Gastrocnemius medialis (tissue), 4 donors: ENCODE results near the gene TTC23. TPM values are rescaled to one million over a fixed set of nuclear protein-coding genes. Genes with fewer than 3 reads are reported as not detected.
"Not testable (repeated sequence)": the region's sequence is repeated elsewhere in the genome, so short reads cannot be mapped to it uniquely, and the experiment has no call there.

Source experiments
- ATAC-seq, 2 donors: fragments of 150-250 bp; one replicate each; pipeline ENCODE4 v1.9.1; 2016
- DNase-seq, 2 donors: peaks; one replicate each; pipeline ENCODE4 v3.0.0-alpha.2; 2019
- H3K27ac ChIP-seq, 4 donors: fragments of 200-600 bp; sonication (generic); 1 replicate in 1 of 4; 2 replicates in 3 of 4; pipeline ENCODE4 v1.5.1; 2016 to 2018; ENCODE audit warnings: mild to moderate bottlenecking in 2 of 4, moderate library complexity in 1 of 4
- H3K27me3 ChIP-seq, 3 donors: fragments of 200-600 bp; sonication (generic) in 2 of 3; 1 replicate in 1 of 3; 2 replicates in 2 of 3; pipeline versions ENCODE4 v1.5.1 to v1.6.0; 2016 to 2019; ENCODE audit warnings: mild to moderate bottlenecking in 1 of 3, moderate library complexity in 1 of 3
- H3K36me3 ChIP-seq, 2 donors: fragments of 200-600 bp; sonication (generic) in 1 of 2; one replicate each; pipeline ENCODE4 v1.5.1; 2017 to 2018
- H3K4me1 ChIP-seq, 2 donors: fragments of 200-600 bp; sonication (generic) in 1 of 2; one replicate each; pipeline ENCODE4 v1.5.1; 2016 to 2017; ENCODE audit warnings: mild to moderate bottlenecking in 2 of 2
- H3K4me3 ChIP-seq, 4 donors: fragments of 200-600 bp; sonication (generic) in 3 of 4; 1 replicate in 1 of 4; 2 replicates in 3 of 4; pipeline ENCODE4 v1.5.1; 2016 to 2019; ENCODE audit warnings: mild to moderate bottlenecking in 2 of 4
- H3K9me3 ChIP-seq, 3 donors: fragments of 200-600 bp; sonication (generic) in 2 of 3; 1 replicate in 1 of 3; 2 replicates in 2 of 3; pipeline ENCODE4 v1.5.1; 2016 to 2019
- CTCF ChIP-seq, 5 experiments: fragments of 450-650 bp in 3 of 5; fragments of 200-600 bp in 2 of 5; sonication (generic) in 2 of 5; IDR thresholded peaks in 4 of 5; conservative IDR thresholded peaks in 1 of 5; 1 replicate in 4 of 5; 2 replicates in 1 of 5; pipeline ENCODE4 v1.5.1; 2016 to 2019; ENCODE audit warnings: antibody characterized with exemption in 5 of 5, mild to moderate bottlenecking in 3 of 5, moderate library complexity in 3 of 5
- POLR2A ChIP-seq, 2 donors: fragments of 450-650 bp; IDR thresholded peaks; one replicate each; pipeline ENCODE4 v1.6.1; 2017; ENCODE audit warnings: antibody characterized with exemption in 2 of 2, mild to moderate bottlenecking in 2 of 2, moderate library complexity in 2 of 2
- in situ Hi-C, 4 donors: fragments of 200-750 bp; cut with MboI; loops; one replicate each; pipeline versions ENCODE4 v1.15.0 to v1.8.0; 2017; ENCODE audit warnings: low sequenced_read_pairs in 4 of 4
- intact Hi-C: fragments of 100-400 bp; cut with DNase I; formaldehyde crosslinking; loops from one replicate; pipeline ENCODE4 v1.15.1; 2023; ENCODE audit warnings: low total_unique reads
- total RNA-seq, 4 donors: library from RNA; depleted of rRNA; stranded (reverse); fragments of >200 nt; gene quantifications; one replicate each; pipeline versions ENCODE4 v1.1.0 to v1.2.3, GENCODE V29; 2016

TTC23 gene
- total RNA-seq, 4 donors from 2014 or later: 5.6 to 9.9 (median 7.7) TPM

- no peak for ATAC-seq
- Histone ChIP-seq H3K9me3 (no peaks in the 10 kb centered on the region), H3K4me1 (peaks cover 0 to under 1% of the 10 kb centered on the region in 2 donors), H3K27ac (no peak overlapping the region), H3K27me3 (no peaks in the 10 kb centered on the region), H3K4me3 (no peak overlapping the region), H3K36me3 (no peaks in the 10 kb centered on the region)
- TF ChIP-seq POLR2A (IDR thresholded peaks at IDR 0.05) (no peak), CTCF (IDR thresholded peaks at IDR 0.05 in 4 of 5, conservative IDR thresholded peaks at IDR 0.05 in 1 of 5) (no peak)
- intact Hi-C loops (no loop called here), in situ Hi-C loops (loop anchor here in 1 of 4 donors (25.0 kb wide), 1 partner anchor 479 kb away; no protein-coding TSS in a partner anchor)
- DNase-seq: no peak
These were observed 7.6 kb downstream of the TTC23 start for GRCh38 chr15:99241752-99242151.

- in situ Hi-C loops (loop anchor here in 1 of 4 donors (25.0 kb wide), 1 partner anchor 477 kb away; no protein-coding TSS in a partner anchor), intact Hi-C loops (no loop called here)
- DNase-seq (no peak), ATAC-seq (no peak)
- TF ChIP-seq POLR2A (IDR thresholded peaks at IDR 0.05): no peak
- TF ChIP-seq CTCF (IDR thresholded peaks at IDR 0.05 in 4 of 5, conservative IDR thresholded peaks at IDR 0.05 in 1 of 5): no peak
- no peaks in the 10 kb centered on the region for H3K27me3 ChIP-seq
- no peaks in the 10 kb centered on the region for H3K36me3 ChIP-seq
- no peak overlapping the region for H3K27ac ChIP-seq
- H3K4me3 ChIP-seq: no peak overlapping the region
- H3K4me1 ChIP-seq: no peaks in the 10 kb centered on the region
- no peaks in the 10 kb centered on the region for H3K9me3 ChIP-seq
These were observed 9.7 kb downstream of the TTC23 start for GRCh38 chr15:99239545-99240198.

GRCh38 chr15:99238849-99239248 lies 10.5 kb downstream of the TTC23 start:
- Histone ChIP-seq H3K9me3 (no peaks in the 10 kb centered on the region), H3K4me1 (no peaks in the 10 kb centered on the region), H3K27me3 (no peaks in the 10 kb centered on the region), H3K4me3 (no peak overlapping the region), H3K27ac (no peak overlapping the region), H3K36me3 (no peaks in the 10 kb centered on the region)
- in situ Hi-C loops: loop anchor here in 1 of 4 donors (25.0 kb wide), 1 partner anchor 477 kb away; no protein-coding TSS in a partner anchor
- TF ChIP-seq POLR2A (IDR thresholded peaks at IDR 0.05) (no peak), CTCF (IDR thresholded peaks at IDR 0.05 in 4 of 5, conservative IDR thresholded peaks at IDR 0.05 in 1 of 5) (no peak)
- DNase-seq (no peak), ATAC-seq (no peak)
- intact Hi-C loops: no loop called here

GRCh38 chr15:99234160-99234559 lies 15.2 kb downstream of the TTC23 start:
- DNase-seq, intact Hi-C loops: not testable (repeated sequence)
- in situ Hi-C loops: loop anchor here in 1 of 4 donors (25.0 kb wide), 1 partner anchor 472 kb away; no protein-coding TSS in a partner anchor

GRCh38 chr15:99232740-99233139 lies 16.6 kb downstream of the TTC23 start:
- Histone ChIP-seq H3K4me1 (no peaks in the 10 kb centered on the region), H3K27ac (no peak overlapping the region), H3K4me3 (no peak overlapping the region), H3K9me3 (no peaks in the 10 kb centered on the region), H3K27me3 (no peaks in the 10 kb centered on the region), H3K36me3 (peaks cover 0 to 4% of the 10 kb centered on the region in 2 donors)
- in situ Hi-C loops (loop anchor here in 1 of 4 donors (25.0 kb wide), 1 partner anchor 470 kb away; no protein-coding TSS in a partner anchor), intact Hi-C loops (no loop called here)
- TF ChIP-seq CTCF (IDR thresholded peaks at IDR 0.05 in 4 of 5, conservative IDR thresholded peaks at IDR 0.05 in 1 of 5) (no peak), POLR2A (IDR thresholded peaks at IDR 0.05) (no peak)
- ATAC-seq: no peak
- no peak for DNase-seq

More at GRCh38 chr15:99234160-99234559, 15.2 kb downstream of the TTC23 start:
- not testable (repeated sequence) for H3K4me3 ChIP-seq, H3K27ac ChIP-seq, H3K4me1 ChIP-seq, H3K27me3 ChIP-seq, H3K9me3 ChIP-seq, ATAC-seq, H3K36me3 ChIP-seq
